HG02870 (cell line): ENCODE data around the gene LRRK2.
"Not testable (repeated sequence)": the region's sequence is repeated elsewhere in the genome, so short reads cannot be mapped to it uniquely, and the experiment has no call there.

Experiments
- ATAC-seq: cut with Tn5 transposase; IDR thresholded peaks from one replicate; pipeline ENCODE4 v1.9.1; 2021; ENCODE audit warnings: mild to moderate bottlenecking, moderate library complexity; ENCODE audit not compliant: unreplicated experiment

LRRK2 gene

GRCh38 chr12:40312982-40313576, 88.3 kb downstream of the LRRK2 start:
- ATAC-seq, result no peak

GRCh38 chr12:40313928-40314327, 89.1 kb downstream of the LRRK2 start:
- ATAC-seq, result peak; percentile 85

- no peak for ATAC-seq
Observed at GRCh38 chr12:40314927-40315326, 90.1 kb downstream of the LRRK2 start.

- ATAC-seq, result no peak
Observed at GRCh38 chr12:40315375-40315774, 90.6 kb downstream of the LRRK2 start.

- no peak for ATAC-seq
Observed at GRCh38 chr12:40324261-40324660, 99.5 kb downstream of the LRRK2 start.

GRCh38 chr12:40325349-40325960, 100.7 kb downstream of the LRRK2 start:
- ATAC-seq, result peak; percentile 89

GRCh38 chr12:40327535-40327934, 102.7 kb downstream of the LRRK2 start:
- ATAC-seq, result no peak

- ATAC-seq, result no peak
Observed at GRCh38 chr12:40330180-40330579, 105.4 kb downstream of the LRRK2 start.

GRCh38 chr12:40331886-40332285, 107.1 kb downstream of the LRRK2 start:
- ATAC-seq, result no peak

- ATAC-seq, result no peak
Observed at GRCh38 chr12:40335991-40336390, 111.2 kb downstream of the LRRK2 start.

GRCh38 chr12:40336573-40337199, 111.9 kb downstream of the LRRK2 start:
- ATAC-seq, result peak; percentile 77

GRCh38 chr12:40338071-40338470, 113.3 kb downstream of the LRRK2 start:
- no peak for ATAC-seq

- no peak for ATAC-seq
Observed at GRCh38 chr12:40338621-40339020, 113.8 kb downstream of the LRRK2 start.

- ATAC-seq, result peak; percentile 88
Observed at GRCh38 chr12:40342010-40342409, 117.2 kb downstream of the LRRK2 start.

GRCh38 chr12:40343124-40343523, 118.3 kb downstream of the LRRK2 start:
- no peak for ATAC-seq

- ATAC-seq, result no peak
Observed at GRCh38 chr12:40344312-40344711, 119.5 kb downstream of the LRRK2 start.

GRCh38 chr12:40351976-40352375, 127.2 kb downstream of the LRRK2 start:
- no peak for ATAC-seq

- no peak for ATAC-seq
Observed at GRCh38 chr12:40375076-40375475, 150.3 kb downstream of the LRRK2 start.

- no peak for ATAC-seq
Observed at GRCh38 chr12:40376533-40377267, 151.9 kb downstream of the LRRK2 start.

- no peak for ATAC-seq
Observed at GRCh38 chr12:40378691-40379090, 153.9 kb downstream of the LRRK2 start.

- no peak for ATAC-seq
Observed at GRCh38 chr12:40382217-40382616, 157.4 kb downstream of the LRRK2 start.

GRCh38 chr12:40387279-40387678, 162.5 kb downstream of the LRRK2 start:
- not testable (repeated sequence) for ATAC-seq
